ENCODE results near the gene BACE2.

BACE2 gene

DNA sequence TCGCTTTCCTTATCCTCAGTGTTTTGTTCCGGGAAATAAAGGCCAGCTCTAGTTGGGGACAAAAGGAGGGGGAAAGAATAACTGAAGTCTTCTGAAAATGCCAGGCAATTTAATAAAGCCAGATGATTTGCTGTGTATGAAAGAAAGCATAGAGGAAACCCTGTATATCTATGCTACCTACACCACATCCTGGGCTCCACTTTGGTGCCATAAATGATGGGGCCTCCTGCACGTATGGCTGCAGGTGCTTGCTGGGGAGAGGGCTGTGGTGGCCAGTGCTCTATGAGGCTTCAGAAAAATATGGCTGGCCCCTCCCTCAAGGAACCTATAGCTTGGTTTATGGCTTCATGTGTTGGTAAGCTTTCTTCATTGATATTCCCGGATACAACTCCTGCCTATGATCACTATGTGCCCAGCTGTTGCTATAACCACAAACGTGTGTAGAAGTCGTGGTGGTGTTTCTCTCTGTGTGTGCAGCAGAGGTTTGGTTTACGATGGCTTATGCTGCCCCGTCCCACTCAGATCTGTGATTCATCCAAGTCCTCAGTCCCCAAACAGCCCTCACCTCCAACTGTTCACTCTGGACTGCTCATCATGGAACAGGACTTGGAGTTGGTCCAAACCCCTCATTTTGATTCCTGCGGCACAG, 59.5 kb downstream of the BACE2 start:
- no peak for DNase-seq (ENCODE audit: low read depth, low spot score)
- TF ChIP-seq, protein P1, sequence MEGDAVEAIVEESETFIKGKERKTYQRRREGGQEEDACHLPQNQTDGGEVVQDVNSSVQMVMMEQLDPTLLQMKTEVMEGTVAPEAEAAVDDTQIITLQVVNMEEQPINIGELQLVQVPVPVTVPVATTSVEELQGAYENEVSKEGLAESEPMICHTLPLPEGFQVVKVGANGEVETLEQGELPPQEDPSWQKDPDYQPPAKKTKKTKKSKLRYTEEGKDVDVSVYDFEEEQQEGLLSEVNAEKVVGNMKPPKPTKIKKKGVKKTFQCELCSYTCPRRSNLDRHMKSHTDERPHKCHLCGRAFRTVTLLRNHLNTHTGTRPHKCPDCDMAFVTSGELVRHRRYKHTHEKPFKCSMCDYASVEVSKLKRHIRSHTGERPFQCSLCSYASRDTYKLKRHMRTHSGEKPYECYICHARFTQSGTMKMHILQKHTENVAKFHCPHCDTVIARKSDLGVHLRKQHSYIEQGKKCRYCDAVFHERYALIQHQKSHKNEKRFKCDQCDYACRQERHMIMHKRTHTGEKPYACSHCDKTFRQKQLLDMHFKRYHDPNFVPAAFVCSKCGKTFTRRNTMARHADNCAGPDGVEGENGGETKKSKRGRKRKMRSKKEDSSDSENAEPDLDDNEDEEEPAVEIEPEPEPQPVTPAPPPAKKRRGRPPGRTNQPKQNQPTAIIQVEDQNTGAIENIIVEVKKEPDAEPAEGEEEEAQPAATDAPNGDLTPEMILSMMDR (IDR thresholded peaks at IDR 0.05; ENCODE audit: insufficient read depth, low read length, missing control alignments), result no peak
- POLR2A ChIA-PET, result no interaction called here
- no peak overlapping the region for H3K4me3 ChIP-seq (ENCODE audit: low read depth, low read length)
- CTCF ChIA-PET, result no interaction called here

DNA sequence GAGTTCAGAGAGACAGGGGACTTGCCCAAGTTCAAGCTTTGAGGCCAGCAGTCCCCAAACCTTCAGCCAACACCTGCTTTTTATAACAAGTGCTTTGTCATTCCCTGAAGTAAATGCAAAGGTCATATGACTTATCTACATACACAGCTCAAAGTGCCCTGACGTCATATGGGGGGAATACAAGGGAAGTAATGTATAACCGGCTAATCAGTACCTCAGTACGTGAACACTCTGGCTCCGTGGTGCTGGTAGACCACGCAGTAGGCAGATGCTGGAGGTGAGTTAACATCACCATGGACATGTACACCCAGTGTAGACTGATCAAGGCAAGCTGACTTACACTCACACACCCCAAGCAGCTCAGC, 60.0 kb downstream of the BACE2 start:
- DNase-seq (ENCODE audit: low read depth, low spot score), result no peak
- CTCF ChIA-PET, result no interaction called here
- no peak overlapping the region for H3K4me3 ChIP-seq (ENCODE audit: low read depth, low read length)
- TF ChIP-seq, protein P1 (IDR thresholded peaks at IDR 0.05; ENCODE audit: insufficient read depth, low read length, missing control alignments), result no peak
- POLR2A ChIA-PET, result no interaction called here

DNA sequence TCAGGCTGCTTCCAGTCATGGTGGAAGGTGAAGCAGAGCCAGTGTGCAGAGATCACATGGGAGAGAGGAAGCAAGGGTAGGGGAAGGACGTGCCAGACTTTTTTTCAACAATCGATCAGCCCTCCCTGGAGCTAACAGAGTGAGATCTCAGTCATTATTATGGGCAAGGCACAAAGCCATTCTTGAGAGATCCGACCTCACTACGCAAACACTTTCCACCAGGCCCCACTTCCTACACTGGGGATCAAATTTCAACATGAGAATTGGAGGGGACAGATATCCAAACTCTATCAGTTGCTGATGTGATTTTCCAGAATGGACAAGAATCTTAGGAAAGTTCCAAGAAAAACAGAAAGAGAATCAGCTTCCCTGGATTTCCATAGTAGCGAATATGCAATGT, 60.5 kb downstream of the BACE2 start:
- ChIA-PET POLR2A (no interaction called here), CTCF (no interaction called here)
- TF ChIP-seq, protein P1 (IDR thresholded peaks at IDR 0.05; ENCODE audit: insufficient read depth, low read length, missing control alignments), result no peak
- DNase-seq (ENCODE audit: low read depth, low spot score), result no peak
- no peak overlapping the region for H3K4me3 ChIP-seq (ENCODE audit: low read depth, low read length)

DNA sequence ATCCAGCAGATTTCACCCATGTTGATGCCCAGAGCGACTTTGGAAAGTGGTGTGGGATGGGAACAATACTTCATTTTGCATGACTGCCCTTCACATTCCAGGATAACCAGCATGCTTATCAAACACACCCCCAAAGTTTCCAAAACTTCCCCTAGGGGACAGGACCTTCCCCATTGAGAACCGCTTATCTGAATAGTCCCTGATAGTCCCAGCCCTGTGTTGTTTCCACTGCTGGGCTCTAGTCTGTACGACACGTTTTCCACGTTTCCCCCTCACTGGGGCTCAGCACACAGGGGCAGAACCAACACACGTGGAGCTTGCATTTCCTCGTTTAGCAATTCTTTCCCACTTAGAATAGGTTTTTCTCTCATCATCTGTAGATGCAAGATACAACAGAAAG, 61.0 kb downstream of the BACE2 start:
- TF ChIP-seq, protein P1 (IDR thresholded peaks at IDR 0.05; ENCODE audit: insufficient read depth, low read length, missing control alignments), result no peak
- DNase-seq (ENCODE audit: low read depth, low spot score), result no peak
- H3K4me3 ChIP-seq (ENCODE audit: low read depth, low read length), result no peak overlapping the region
- POLR2A ChIA-PET, result no interaction called here
- CTCF ChIA-PET, result no interaction called here

DNA sequence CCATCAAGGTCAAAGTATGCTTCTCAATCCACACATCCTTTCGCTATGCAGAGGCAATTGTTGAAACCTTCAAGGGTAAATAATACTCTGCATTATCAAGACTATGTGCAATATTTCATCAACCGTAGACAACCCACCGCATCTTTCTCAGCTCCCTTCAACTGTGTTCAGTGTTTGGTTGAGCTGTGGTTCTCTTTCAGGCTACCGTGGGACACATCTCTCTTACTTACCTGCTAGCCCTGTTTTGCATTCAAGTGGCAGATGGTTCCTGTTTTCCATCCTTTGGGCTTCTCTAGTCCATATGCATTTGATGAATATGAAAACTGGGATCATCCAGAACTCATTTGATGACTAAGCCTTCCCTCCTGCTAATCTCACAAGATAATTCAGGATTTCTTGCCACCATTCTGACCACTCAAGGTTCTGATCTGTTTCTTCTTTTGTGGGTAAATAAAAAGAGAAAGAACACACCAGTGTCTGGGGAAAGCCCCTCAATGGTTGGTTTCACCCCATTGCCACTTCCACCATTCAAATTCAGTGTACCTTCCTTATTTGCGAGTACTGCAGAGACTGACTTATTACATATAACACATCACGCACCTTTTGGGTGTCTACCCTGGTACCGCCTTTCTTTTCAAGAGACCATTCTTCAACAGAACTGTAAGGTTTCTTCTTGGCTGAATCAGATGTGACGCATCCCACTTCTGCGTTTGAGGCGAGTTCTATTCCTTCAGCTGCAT, 61.7 kb downstream of the BACE2 start:
- TF ChIP-seq, protein P1 (IDR thresholded peaks at IDR 0.05; ENCODE audit: insufficient read depth, low read length, missing control alignments), result no peak
- H3K4me3 ChIP-seq (ENCODE audit: low read depth, low read length), result no peak overlapping the region
- DNase-seq (ENCODE audit: low read depth, low spot score), result no peak
- POLR2A ChIA-PET, result no interaction called here
- CTCF ChIA-PET, result interaction anchor here (0.7 kb wide), 1 partner anchor 63 kb away, joined by 3 read pairs; no protein-coding TSS in a partner anchor

DNA sequence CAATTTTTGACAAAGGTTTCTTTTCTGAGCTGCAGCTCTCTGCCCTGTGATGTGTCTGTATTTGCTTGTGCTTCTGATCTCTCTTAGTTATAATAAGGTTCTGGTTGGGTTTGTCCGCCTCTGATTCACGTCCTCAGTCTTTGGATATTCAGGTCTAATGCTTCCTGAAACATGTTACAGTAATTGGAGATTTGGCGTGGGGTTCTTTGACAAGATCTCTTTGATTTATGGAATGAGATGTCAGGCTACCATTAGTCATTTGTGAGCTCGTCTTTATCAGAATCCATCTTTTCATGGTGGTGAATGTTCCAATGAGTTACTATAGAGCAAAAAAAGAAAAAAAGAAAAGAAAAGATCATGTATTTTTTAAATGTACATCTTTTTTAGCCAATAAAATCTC, 62.5 kb downstream of the BACE2 start:
- CTCF ChIA-PET, result interaction anchor here (0.7 to 1.2 kb wide), 2 partner anchors 61 to 64 kb away, joined by 3 to 5 read pairs; no protein-coding TSS in a partner anchor
- no peak overlapping the region for H3K4me3 ChIP-seq (ENCODE audit: low read depth, low read length)
- TF ChIP-seq, protein P1 (IDR thresholded peaks at IDR 0.05; ENCODE audit: insufficient read depth, low read length, missing control alignments), result no peak
- no peak for DNase-seq (ENCODE audit: low read depth, low spot score)
- POLR2A ChIA-PET, result no interaction called here
